Measurements from ENCODE around the gene KDM4F.

GRCh38 chr11:95024958-95025357, 24.3 kb upstream of the KDM4F start, which contains the start of gene KDM4E:
- no peak for TF ChIP-seq EP300 (IDR thresholded peaks at IDR 0.05; ENCODE audit: low read depth)
- TF ChIP-seq, protein P1, sequence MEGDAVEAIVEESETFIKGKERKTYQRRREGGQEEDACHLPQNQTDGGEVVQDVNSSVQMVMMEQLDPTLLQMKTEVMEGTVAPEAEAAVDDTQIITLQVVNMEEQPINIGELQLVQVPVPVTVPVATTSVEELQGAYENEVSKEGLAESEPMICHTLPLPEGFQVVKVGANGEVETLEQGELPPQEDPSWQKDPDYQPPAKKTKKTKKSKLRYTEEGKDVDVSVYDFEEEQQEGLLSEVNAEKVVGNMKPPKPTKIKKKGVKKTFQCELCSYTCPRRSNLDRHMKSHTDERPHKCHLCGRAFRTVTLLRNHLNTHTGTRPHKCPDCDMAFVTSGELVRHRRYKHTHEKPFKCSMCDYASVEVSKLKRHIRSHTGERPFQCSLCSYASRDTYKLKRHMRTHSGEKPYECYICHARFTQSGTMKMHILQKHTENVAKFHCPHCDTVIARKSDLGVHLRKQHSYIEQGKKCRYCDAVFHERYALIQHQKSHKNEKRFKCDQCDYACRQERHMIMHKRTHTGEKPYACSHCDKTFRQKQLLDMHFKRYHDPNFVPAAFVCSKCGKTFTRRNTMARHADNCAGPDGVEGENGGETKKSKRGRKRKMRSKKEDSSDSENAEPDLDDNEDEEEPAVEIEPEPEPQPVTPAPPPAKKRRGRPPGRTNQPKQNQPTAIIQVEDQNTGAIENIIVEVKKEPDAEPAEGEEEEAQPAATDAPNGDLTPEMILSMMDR (IDR thresholded peaks at IDR 0.05) = no peak
- no peak for TF ChIP-seq POLR2A (IDR thresholded peaks at IDR 0.05)
